SK-N-MC (cell line): ENCODE results near the gene NSUN5.

Experiments
- EZH2 ChIP-seq: fragments of 200-600 bp; sonication (generic); IDR thresholded peaks from one replicate; pipeline ENCODE4 v1.6.1; 2017; ENCODE audit warnings: antibody characterized with exemption
- POLR2AphosphoS5 ChIP-seq: IDR thresholded peaks from 2 replicates; pipeline ENCODE4 v1.6.1; 2012; ENCODE audit warnings: mild to moderate bottlenecking, low read depth, low read length, borderline replicate concordance

DNA sequence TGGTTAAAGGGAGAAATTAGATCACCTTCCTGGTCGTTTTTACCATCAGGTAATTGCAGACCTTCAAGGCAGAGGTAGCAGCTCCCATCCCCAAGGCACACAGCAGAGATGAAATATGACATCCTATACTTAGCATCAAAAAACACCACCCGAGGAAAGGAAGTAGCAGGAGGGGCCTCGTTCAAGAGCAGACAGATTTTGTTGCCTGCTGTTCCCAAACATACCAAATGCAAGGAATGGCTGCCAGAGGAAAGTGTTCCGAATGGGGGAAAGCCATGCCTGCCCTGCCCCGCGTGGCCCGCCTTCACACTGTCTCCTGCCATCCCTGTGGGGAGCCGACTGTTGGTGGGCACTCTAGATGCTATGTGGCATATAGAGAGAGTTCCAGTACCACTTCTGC is 37.3 kb upstream of the NSUN5 start:
- TF ChIP-seq EZH2 = no peak
- TF ChIP-seq POLR2AphosphoS5 = no peak
